Measurements from ENCODE around the gene AMHR2.
"Not testable (repeated sequence)": the region's sequence is repeated elsewhere in the genome, so short reads cannot be mapped to it uniquely, and the experiment has no call there.

The AMHR2 gene

GRCh38 chr12:53422247-53422646, 1.4 kb upstream of the AMHR2 start:
- ChIA-PET CTCF (interaction anchor here (0.8 to 7.6 kb wide), 15 partner anchors 9 to 98 kb away, joined by 3 to 138 read pairs (median 4); no protein-coding TSS in a partner anchor), POLR2A (interaction anchor here (1.1 kb wide), 1 partner anchor 70 kb away, joined by 3 read pairs; no protein-coding TSS in a partner anchor)
- not testable (repeated sequence) for H3K36me3 ChIP-seq (ENCODE audit: control insufficient read depth in 4 of 4, insufficient read depth in 4 of 4, low read length in 3 of 4); H3K4me3 ChIP-seq (ENCODE audit: control insufficient read depth in 1 of 7, extremely low read depth in 1 of 7, insufficient read depth in 4 of 7, low read depth in 2 of 7, low read length in 6 of 7); H3K27ac ChIP-seq (ENCODE audit: insufficient read depth in 1 of 2, low read depth in 1 of 2, low read length in 2 of 2, poor library complexity in 1 of 2, severe bottlenecking in 2 of 2); H3K9me3 ChIP-seq (ENCODE audit: control extremely low read depth in 1 of 5, control insufficient read depth in 4 of 5, insufficient read depth in 2 of 5, low read depth in 1 of 5, low read length in 4 of 5); DNase-seq; H3K27me3 ChIP-seq (replicated peaks in 2 of 5; ENCODE audit: control insufficient read depth in 4 of 5, insufficient read depth in 5 of 5, low read length in 4 of 5)
- H3K4me1 ChIP-seq (ENCODE audit: control extremely low read depth in 1 of 4, control insufficient read depth in 4 of 4, insufficient read depth in 4 of 4, low read length in 3 of 4), result peaks cover 0 to 23% (median 15%) of the 10 kb centered on the region in 4 experiments
- 100% methylated on average over 2 of the region's 12 CpGs for WGBS (ENCODE audit: insufficient coverage)

GRCh38 chr12:53424626-53425514, 1.2 kb downstream of the AMHR2 start:
- H3K4me3 ChIP-seq (ENCODE audit: control insufficient read depth in 1 of 7, extremely low read depth in 1 of 7, insufficient read depth in 4 of 7, low read depth in 2 of 7, low read length in 6 of 7), result no peak overlapping the region
- H3K27me3 ChIP-seq (replicated peaks in 2 of 5; ENCODE audit: control insufficient read depth in 4 of 5, insufficient read depth in 5 of 5, low read length in 4 of 5), result no peaks in the 10 kb centered on the region
- no peaks in the 10 kb centered on the region for H3K9me3 ChIP-seq (ENCODE audit: control extremely low read depth in 1 of 5, control insufficient read depth in 4 of 5, insufficient read depth in 2 of 5, low read depth in 1 of 5, low read length in 4 of 5)
- DNase-seq, result peak in 1 of 3 donors; percentile 18
- H3K36me3 ChIP-seq (ENCODE audit: control insufficient read depth in 4 of 4, insufficient read depth in 4 of 4, low read length in 3 of 4), result no peaks in the 10 kb centered on the region
- ChIA-PET CTCF (interaction anchor here (0.7 to 7.6 kb wide), 10 partner anchors 8 to 114 kb away, joined by 3 to 138 read pairs (median 3); partner anchors contain the start of gene AAAS), POLR2A (no interaction called here)
- peaks cover 0 to 12% (median 6%) of the 10 kb centered on the region in 4 experiments for H3K4me1 ChIP-seq (ENCODE audit: control extremely low read depth in 1 of 4, control insufficient read depth in 4 of 4, insufficient read depth in 4 of 4, low read length in 3 of 4)
- peak overlapping the region in 1 of 2 experiments; percentile 60 for H3K27ac ChIP-seq (ENCODE audit: insufficient read depth in 1 of 2, low read depth in 1 of 2, low read length in 2 of 2, poor library complexity in 1 of 2, severe bottlenecking in 2 of 2)
- 97% methylated on average over 6 of the region's 9 CpGs for WGBS (ENCODE audit: insufficient coverage)

GRCh38 chr12:53425515-53426150, 2.0 kb downstream of the AMHR2 start:
- Histone ChIP-seq H3K4me1 (ENCODE audit: control extremely low read depth in 1 of 4, control insufficient read depth in 4 of 4, insufficient read depth in 4 of 4, low read length in 3 of 4) (peaks cover 0 to 12% (median 6%) of the 10 kb centered on the region in 4 experiments), H3K36me3 (ENCODE audit: control insufficient read depth in 4 of 4, insufficient read depth in 4 of 4, low read length in 3 of 4) (no peaks in the 10 kb centered on the region), H3K27ac (ENCODE audit: insufficient read depth in 1 of 2, low read depth in 1 of 2, low read length in 2 of 2, poor library complexity in 1 of 2, severe bottlenecking in 2 of 2) (peak overlapping the region in 1 of 2 experiments; percentile 60), H3K9me3 (ENCODE audit: control extremely low read depth in 1 of 5, control insufficient read depth in 4 of 5, insufficient read depth in 2 of 5, low read depth in 1 of 5, low read length in 4 of 5) (no peaks in the 10 kb centered on the region), H3K4me3 (ENCODE audit: control insufficient read depth in 1 of 7, extremely low read depth in 1 of 7, insufficient read depth in 4 of 7, low read depth in 2 of 7, low read length in 6 of 7) (no peak overlapping the region), H3K27me3 (replicated peaks in 2 of 5; ENCODE audit: control insufficient read depth in 4 of 5, insufficient read depth in 5 of 5, low read length in 4 of 5) (no peaks in the 10 kb centered on the region)
- no peak for DNase-seq
- CTCF ChIA-PET, result interaction anchor here (0.7 to 7.6 kb wide), 11 partner anchors 10 to 113 kb away, joined by 3 to 138 read pairs (median 3); partner anchors contain the start of gene AAAS
- POLR2A ChIA-PET, result no interaction called here
- WGBS (ENCODE audit: insufficient coverage), result 79% methylated on average over 11 of the region's 11 CpGs

- Histone ChIP-seq H3K36me3 (ENCODE audit: control insufficient read depth in 4 of 4, insufficient read depth in 4 of 4, low read length in 3 of 4) (no peaks in the 10 kb centered on the region), H3K27ac (ENCODE audit: insufficient read depth in 1 of 2, low read depth in 1 of 2, low read length in 2 of 2, poor library complexity in 1 of 2, severe bottlenecking in 2 of 2) (no peak overlapping the region), H3K4me3 (ENCODE audit: control insufficient read depth in 1 of 7, extremely low read depth in 1 of 7, insufficient read depth in 4 of 7, low read depth in 2 of 7, low read length in 6 of 7) (no peak overlapping the region), H3K27me3 (replicated peaks in 2 of 5; ENCODE audit: control insufficient read depth in 4 of 5, insufficient read depth in 5 of 5, low read length in 4 of 5) (no peaks in the 10 kb centered on the region), H3K9me3 (ENCODE audit: control extremely low read depth in 1 of 5, control insufficient read depth in 4 of 5, insufficient read depth in 2 of 5, low read depth in 1 of 5, low read length in 4 of 5) (no peaks in the 10 kb centered on the region), H3K4me1 (ENCODE audit: control extremely low read depth in 1 of 4, control insufficient read depth in 4 of 4, insufficient read depth in 4 of 4, low read length in 3 of 4) (peaks cover 0 to 9% (median 3%) of the 10 kb centered on the region in 4 experiments)
- POLR2A ChIA-PET, result interaction anchor here (0.6 to 0.7 kb wide), 2 partner anchors 16 to 83 kb away, joined by 3 read pairs; no protein-coding TSS in a partner anchor
- DNase-seq, result no peak
- WGBS (ENCODE audit: insufficient coverage), result 92% methylated on average over 7 of the region's 7 CpGs
- CTCF ChIA-PET, result interaction anchor here (0.7 to 1.8 kb wide), 7 partner anchors 8 to 83 kb away, joined by 3 to 8 read pairs (median 3); partner anchors contain the start of gene PRR13
Measured at GRCh38 chr12:53427905-53428594, 4.4 kb downstream of the AMHR2 start.

GRCh38 chr12:53428741-53429140, 5.1 kb downstream of the AMHR2 start:
- Histone ChIP-seq H3K4me3 (ENCODE audit: control insufficient read depth in 1 of 7, extremely low read depth in 1 of 7, insufficient read depth in 4 of 7, low read depth in 2 of 7, low read length in 6 of 7) (no peak overlapping the region), H3K27me3 (replicated peaks in 2 of 5; ENCODE audit: control insufficient read depth in 4 of 5, insufficient read depth in 5 of 5, low read length in 4 of 5) (no peaks in the 10 kb centered on the region), H3K9me3 (ENCODE audit: control extremely low read depth in 1 of 5, control insufficient read depth in 4 of 5, insufficient read depth in 2 of 5, low read depth in 1 of 5, low read length in 4 of 5) (no peaks in the 10 kb centered on the region), H3K27ac (ENCODE audit: insufficient read depth in 1 of 2, low read depth in 1 of 2, low read length in 2 of 2, poor library complexity in 1 of 2, severe bottlenecking in 2 of 2) (no peak overlapping the region), H3K4me1 (ENCODE audit: control extremely low read depth in 1 of 4, control insufficient read depth in 4 of 4, insufficient read depth in 4 of 4, low read length in 3 of 4) (peaks cover 0 to 9% (median 3%) of the 10 kb centered on the region in 4 experiments), H3K36me3 (ENCODE audit: control insufficient read depth in 4 of 4, insufficient read depth in 4 of 4, low read length in 3 of 4) (no peaks in the 10 kb centered on the region)
- 100% methylated on average over 4 of the region's 7 CpGs for WGBS (ENCODE audit: insufficient coverage)
- DNase-seq, result no peak
- POLR2A ChIA-PET, result interaction anchor here (0.6 kb wide), 1 partner anchor 84 kb away, joined by 3 read pairs; no protein-coding TSS in a partner anchor
- CTCF ChIA-PET, result interaction anchor here (0.7 to 1.8 kb wide), 6 partner anchors 9 to 84 kb away, joined by 3 to 8 read pairs (median 4); partner anchors contain the start of gene PRR13

- no peak overlapping the region for H3K27ac ChIP-seq (ENCODE audit: insufficient read depth in 1 of 2, low read depth in 1 of 2, low read length in 2 of 2, poor library complexity in 1 of 2, severe bottlenecking in 2 of 2)
- DNase-seq, result no peak
- POLR2A ChIA-PET, result no interaction called here
- no peak overlapping the region for H3K4me3 ChIP-seq (ENCODE audit: control insufficient read depth in 1 of 7, extremely low read depth in 1 of 7, insufficient read depth in 4 of 7, low read depth in 2 of 7, low read length in 6 of 7)
- no peaks in the 10 kb centered on the region for H3K9me3 ChIP-seq (ENCODE audit: control extremely low read depth in 1 of 5, control insufficient read depth in 4 of 5, insufficient read depth in 2 of 5, low read depth in 1 of 5, low read length in 4 of 5)
- H3K36me3 ChIP-seq (ENCODE audit: control insufficient read depth in 4 of 4, insufficient read depth in 4 of 4, low read length in 3 of 4), result no peaks in the 10 kb centered on the region
- H3K4me1 ChIP-seq (ENCODE audit: control extremely low read depth in 1 of 4, control insufficient read depth in 4 of 4, insufficient read depth in 4 of 4, low read length in 3 of 4), result peaks cover 0 to 4% (median 0%) of the 10 kb centered on the region in 4 experiments
- CTCF ChIA-PET, result interaction anchor here (1.1 to 1.7 kb wide), 5 partner anchors 9 to 95 kb away, joined by 3 to 8 read pairs (median 3); no protein-coding TSS in a partner anchor
- H3K27me3 ChIP-seq (replicated peaks in 2 of 5; ENCODE audit: control insufficient read depth in 4 of 5, insufficient read depth in 5 of 5, low read length in 4 of 5), result no peaks in the 10 kb centered on the region
- 100% methylated on average over 3 of the region's 5 CpGs for WGBS (ENCODE audit: insufficient coverage)
Measured at GRCh38 chr12:53430116-53430515, 6.5 kb downstream of the AMHR2 start.
